GM12801 (cell line): ENCODE measurements around the gene GUCY1A2.

ENCODE experiments used
- TF ChIP-seq, protein P1 (sequence below): IDR thresholded peaks from one replicate; pipeline ENCODE4 v1.5.1; 2011; ENCODE audit warnings: control low read depth; ENCODE audit not compliant: insufficient read length; ENCODE audit errors: extremely low read depth

Gene GUCY1A2

DNA sequence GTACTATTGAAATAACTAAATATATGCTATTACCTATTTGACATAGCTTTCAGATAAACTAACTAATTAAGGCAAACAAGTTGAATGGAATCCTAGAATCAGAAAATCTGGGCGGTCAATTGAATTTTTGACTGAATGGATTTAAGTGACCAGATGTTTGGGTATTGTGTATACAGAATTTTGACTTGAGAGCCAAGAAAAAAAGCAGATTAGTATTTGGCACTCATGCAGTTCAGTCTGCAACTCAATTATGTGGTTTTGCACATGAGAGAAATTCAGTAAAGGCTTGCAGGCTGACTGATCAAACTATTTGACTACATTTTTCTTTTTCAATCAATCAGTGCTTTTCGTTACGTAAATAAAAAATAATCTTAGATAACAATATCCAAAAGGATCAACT, 254.8 kb downstream of the GUCY1A2 start:
- TF ChIP-seq, protein P1, sequence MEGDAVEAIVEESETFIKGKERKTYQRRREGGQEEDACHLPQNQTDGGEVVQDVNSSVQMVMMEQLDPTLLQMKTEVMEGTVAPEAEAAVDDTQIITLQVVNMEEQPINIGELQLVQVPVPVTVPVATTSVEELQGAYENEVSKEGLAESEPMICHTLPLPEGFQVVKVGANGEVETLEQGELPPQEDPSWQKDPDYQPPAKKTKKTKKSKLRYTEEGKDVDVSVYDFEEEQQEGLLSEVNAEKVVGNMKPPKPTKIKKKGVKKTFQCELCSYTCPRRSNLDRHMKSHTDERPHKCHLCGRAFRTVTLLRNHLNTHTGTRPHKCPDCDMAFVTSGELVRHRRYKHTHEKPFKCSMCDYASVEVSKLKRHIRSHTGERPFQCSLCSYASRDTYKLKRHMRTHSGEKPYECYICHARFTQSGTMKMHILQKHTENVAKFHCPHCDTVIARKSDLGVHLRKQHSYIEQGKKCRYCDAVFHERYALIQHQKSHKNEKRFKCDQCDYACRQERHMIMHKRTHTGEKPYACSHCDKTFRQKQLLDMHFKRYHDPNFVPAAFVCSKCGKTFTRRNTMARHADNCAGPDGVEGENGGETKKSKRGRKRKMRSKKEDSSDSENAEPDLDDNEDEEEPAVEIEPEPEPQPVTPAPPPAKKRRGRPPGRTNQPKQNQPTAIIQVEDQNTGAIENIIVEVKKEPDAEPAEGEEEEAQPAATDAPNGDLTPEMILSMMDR, result no peak

DNA sequence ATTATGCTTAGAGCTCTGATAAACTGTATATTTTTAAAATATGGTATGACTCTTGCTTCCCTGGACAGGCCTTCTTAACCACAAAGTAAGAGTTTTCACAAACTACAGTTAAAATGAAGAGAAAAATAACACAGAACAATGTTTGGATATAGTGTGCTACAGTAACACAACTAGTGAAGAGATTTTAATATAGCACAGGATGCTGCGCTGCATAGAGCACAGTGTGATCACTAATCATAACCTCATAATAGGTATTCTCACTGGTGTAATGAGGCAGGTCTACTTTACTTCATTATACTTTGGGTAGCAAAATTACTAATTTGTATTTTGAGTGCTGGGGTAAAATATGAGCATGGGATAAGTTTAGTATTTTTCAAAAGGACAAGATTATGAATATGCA, 256.5 kb downstream of the GUCY1A2 start:
- TF ChIP-seq, protein P1, result no peak

DNA sequence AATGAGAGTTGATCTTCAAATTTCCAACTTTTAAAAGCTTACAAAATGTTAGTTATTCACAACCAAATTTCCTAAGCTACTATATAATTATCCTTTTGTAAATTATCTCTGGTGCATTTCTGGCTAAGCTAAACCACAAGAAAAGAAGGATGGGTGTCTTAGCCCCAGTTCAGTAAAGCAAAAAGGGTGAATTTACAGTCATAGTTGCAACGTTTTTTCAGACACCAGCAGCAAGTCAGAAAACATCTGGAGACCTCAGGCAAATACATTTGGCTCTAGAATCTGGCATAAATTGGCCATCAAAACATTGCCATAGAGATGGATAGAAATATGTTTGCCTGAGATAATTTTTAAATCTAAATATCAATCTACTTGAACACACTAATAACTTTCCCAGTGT, 257.0 kb downstream of the GUCY1A2 start:
- TF ChIP-seq, protein P1, result no peak

DNA sequence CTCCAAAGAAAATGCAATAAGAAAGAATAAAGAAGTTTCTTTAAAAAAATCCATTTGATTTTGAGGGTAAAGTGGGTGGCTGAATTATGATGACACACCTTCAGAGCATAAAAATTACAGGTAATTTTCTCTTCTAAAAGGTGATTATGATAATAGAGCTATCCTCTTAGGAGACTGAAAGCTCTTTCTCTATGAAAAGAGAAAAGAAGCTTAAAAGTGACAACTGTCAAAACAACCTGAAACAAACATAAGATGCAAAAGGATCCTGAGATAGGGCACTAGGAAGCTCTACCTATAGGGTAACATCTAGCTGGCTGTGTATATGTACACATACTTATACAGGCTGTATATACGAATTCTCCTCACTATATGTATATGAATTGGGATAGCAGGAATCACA, 270.2 kb downstream of the GUCY1A2 start:
- TF ChIP-seq, protein P1, result no peak

DNA sequence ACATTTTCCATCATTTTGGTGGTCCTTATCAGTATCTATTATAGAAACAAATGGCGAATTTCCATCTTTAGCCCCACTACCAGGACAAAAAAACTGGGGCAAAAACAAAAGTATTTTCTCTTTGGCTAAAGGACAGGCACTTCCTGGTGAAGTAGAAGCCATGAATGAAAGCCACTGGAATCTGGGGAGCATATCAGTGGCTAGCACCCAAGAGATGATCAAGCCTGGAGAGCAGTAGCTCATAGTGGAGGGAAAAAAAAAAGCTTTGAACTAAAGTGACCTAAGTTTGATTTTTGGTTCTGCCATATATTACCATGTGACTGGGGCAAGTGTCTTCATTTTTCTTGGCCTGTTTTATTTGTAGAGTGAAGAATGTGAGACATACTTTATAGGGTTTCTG, 272.3 kb downstream of the GUCY1A2 start:
- TF ChIP-seq, protein P1, result no peak

DNA sequence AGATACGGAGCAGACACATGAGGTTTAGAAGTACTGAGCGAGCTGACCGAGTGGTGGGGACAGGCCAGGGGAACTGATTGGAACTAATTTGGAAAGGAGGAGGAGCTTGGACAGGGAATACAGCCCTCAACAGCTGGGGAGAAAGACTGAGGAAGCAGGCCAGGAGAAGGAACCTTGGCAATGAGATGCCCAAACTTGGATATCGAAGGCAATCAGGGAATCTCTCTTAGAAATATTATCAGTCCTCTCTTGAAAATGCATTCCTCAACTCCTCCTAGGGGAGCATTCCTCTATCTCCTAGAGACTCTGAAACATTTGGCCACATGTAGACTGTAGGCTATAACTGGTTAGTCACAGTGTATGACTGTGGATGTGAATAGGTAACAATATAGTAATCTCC, 284.6 kb downstream of the GUCY1A2 start:
- TF ChIP-seq, protein P1, result no peak

DNA sequence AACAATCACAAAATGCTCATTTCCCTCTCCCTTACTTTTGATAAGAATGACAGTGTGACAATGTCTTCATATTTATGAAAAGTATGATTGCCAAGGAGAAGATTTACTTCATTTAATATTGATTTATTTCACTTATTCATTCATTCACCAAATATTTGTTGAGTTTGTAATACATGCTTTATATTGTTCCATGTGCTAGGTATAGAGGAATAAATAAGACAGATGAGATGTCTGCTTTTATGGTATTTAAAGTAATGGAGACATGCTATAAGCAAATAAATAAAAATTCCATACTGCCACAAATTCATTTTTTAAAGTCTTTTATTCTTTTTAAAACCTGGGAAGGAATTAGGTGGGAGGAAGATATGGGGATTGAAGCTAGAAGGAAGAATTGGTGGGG, 289.4 kb downstream of the GUCY1A2 start:
- TF ChIP-seq, protein P1, result no peak

DNA sequence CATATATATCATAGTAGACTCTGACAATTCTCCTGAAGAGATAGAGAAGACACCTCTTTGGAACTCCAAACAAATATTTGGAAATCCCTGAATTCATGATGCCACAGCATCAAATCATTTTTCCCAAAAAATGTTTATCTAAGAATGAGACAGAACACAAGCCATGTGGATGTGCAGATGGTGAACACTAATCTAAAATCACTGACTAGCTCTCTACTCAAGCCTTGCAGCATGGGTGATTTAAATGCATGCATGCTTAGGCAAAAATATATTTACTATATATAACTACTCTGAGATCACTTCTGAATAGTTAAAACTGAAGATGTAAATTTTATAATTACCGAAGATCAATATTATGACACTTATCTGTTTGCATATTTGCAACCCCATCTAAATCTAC, 289.9 kb downstream of the GUCY1A2 start:
- TF ChIP-seq, protein P1, result no peak
